Endometrial microvascular endothelial cells (primary cell): ENCODE results near the gene MDH1B. TPM values are rescaled to one million over a fixed set of nuclear protein-coding genes. Genes with fewer than 3 reads are reported as not detected.

Experiments used
- in situ Hi-C: cut with HindIII; loops from 2 replicates; pipeline ENCODE4 v1.10.0; 2017; ENCODE audit warnings: low sequenced_read_pairs, low pct_unique_long_range_greater_than_20kb; ENCODE audit errors: inconsistent ontology term
- total RNA-seq: library from RNA; depleted of rRNA; stranded (reverse); fragments of >200 nt; gene quantifications from one replicate; pipeline ENCODE4 v1.2.3, GENCODE V29; 2015; ENCODE audit errors: inconsistent ontology term

The MDH1B gene
- total RNA-seq, 1 donor from 2014 or later, result 0.09 TPM

DNA sequence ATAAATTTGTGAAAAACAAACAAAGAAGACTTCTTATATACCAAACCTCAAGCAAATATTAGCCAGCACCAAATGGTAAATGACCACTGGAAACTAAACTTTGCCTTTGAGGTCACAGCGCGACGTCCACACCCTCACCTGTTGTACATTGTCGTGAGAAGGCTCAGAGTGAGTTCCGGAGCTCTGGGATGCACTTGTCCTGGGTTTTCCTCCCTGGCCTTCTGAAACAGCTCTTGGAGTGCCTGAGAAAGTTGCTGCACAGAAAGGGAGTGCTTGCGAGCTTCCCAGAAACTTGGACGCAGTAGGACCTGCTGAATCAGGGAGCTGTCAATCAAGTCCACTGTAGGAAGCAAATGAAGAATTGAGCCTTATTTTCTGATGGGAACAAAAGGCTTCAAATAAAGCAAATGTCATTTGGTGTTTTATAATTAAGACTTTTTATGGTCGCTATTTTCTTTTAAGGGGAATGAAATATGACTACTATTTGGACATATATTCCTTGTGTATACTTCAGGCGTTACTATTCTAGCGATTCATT is 57.9 kb downstream of the MDH1B start:
- in situ Hi-C loops, result no loop called here

DNA sequence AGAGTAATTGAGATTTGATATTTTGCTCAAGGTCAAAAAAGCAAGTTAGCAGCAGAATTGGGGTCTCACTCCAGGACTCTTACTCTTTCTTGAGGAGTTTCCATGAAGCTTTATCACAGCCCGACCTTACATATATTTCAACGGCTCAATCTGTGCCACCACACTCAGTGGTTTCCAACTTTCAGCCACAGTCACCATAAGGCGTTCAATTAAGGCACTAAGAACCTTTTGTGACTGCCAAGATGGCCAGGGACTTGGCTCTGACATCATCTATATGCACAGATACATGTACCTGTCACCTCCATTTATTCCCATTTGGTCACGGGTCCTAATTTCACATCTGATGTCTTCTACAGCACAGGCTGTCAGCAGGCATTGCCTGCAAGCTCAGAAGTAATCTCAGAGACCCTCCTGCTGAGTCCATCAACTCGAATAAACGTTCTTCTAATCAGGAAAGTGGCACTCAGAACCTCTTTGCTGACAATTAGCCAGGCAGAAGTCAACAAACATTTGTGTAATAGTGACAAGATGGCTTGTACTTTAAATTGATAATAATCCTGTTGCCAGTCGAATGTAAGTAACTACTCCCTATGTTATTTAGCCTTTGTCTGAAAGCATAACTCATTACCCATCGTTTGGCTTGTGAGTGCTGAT is 63.0 kb downstream of the MDH1B start:
- in situ Hi-C loops, result no loop called here

GRCh38 chr2:206700156-206700555 is 65.0 kb downstream of the MDH1B start:
- in situ Hi-C loops, result no loop called here

DNA sequence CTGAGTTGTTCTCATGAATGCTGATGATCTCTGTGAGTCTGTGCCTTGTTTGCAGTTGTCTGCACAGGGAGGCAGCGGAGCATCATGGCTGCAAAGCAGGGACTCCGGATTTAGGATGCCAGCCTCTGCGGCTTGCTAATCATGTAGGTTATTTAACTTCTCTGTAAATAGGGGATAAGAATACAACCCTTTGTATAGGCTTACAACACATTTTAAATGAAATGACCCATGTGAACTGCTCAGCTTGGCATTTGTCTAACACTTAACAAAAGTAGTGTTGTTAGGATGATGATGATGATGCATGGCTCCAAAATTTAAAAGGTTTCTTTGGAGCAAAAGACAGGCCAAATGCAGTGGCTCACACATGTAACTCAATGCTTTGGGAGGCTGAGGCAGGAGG is 66.3 kb downstream of the MDH1B start:
- in situ Hi-C loops, result no loop called here

- in situ Hi-C loops, result no loop called here
Measured at GRCh38 chr2:206696910-206697309, 68.2 kb downstream of the MDH1B start.

GRCh38 chr2:206693399-206694137 is 71.6 kb downstream of the MDH1B start:
- in situ Hi-C loops, result no loop called here

DNA sequence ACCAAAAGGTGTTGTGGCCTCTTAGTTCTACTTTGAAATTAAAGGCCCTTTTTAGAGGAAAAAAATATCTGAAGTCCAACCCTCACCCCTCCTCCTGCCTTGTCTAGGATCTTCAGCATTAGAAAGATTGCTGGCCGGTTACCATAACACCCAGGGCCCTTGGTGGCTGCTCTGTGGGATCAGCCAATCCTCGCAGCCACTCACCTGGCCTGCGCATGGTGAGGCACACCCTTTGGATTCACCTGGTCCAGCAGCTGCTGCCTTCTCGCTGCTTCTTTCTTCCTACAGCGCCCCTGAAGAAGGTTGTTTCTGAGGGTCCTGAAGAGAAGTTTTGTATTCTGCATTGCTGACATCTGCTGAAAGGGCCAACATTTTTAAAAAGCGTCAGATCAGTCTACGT is 72.2 kb downstream of the MDH1B start:
- in situ Hi-C loops, result no loop called here

DNA sequence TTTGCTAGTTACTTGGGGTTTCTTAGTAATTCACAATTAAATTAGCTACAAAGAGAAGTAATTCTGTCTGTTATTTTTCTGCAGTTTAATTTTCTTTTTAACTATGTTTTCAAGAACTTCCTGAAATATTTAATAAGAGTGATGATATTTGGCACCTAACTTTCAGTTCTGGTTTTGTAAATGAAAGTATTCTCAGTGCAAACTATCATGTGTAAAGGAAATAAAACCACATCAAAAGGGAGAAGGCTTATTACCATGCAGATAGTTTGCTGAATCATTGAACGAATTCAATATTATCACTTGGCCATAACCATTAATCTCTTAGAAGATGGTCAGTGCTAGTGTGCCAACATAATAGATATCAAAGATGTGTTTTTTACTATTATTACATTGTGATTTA is 76.1 kb downstream of the MDH1B start:
- in situ Hi-C loops, result no loop called here

DNA sequence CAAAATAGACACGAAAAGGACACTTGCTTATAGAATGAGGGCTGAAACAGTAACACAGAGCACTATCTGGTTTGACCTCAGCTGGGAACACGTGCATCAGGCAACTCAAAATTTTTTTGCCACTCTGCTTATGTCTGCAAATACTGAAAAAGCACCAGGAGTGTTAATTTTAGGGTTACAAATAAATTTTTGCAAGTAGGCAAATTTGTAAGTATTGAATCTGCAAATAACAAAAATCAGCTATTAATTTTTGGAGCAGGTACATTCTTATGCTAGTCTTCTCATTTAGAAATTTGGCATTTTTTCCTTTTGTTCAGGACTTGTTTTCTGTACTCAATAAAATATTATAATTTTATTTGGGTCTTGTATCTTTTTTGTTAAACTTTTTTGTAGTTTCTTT is 76.7 kb downstream of the MDH1B start:
- in situ Hi-C loops, result no loop called here

Other genes with a start within 250 kb of the MDH1B start
- not detected for gene FAM237A, start 122.8 kb downstream of the MDH1B start, total RNA-seq
- gene DYTN, start 46.9 kb downstream of the MDH1B start, total RNA-seq, result not detected
- 48.2 TPM for gene FASTKD2, start 278 bp upstream of the MDH1B start, total RNA-seq
- gene CPO, start 174.2 kb upstream of the MDH1B start, total RNA-seq, result not detected